Aorta (tissue), 4 donors: ENCODE measurements around the gene CD4. TPM values are rescaled to one million over a fixed set of nuclear protein-coding genes. Genes with fewer than 3 reads are reported as not detected.

Experiments used
- polyA plus RNA-seq, 2 donors: library from polyadenylated mRNA; stranded (reverse); fragments of 200-250 nt; gene quantifications; one replicate each; pipeline ENCODE4 v1.2.3, GENCODE V29; 2013
- total RNA-seq, 2 donors: library from RNA; stranded (reverse); fragmentation: NEBNext Ultra II Directional; extraction: Animal tissue kit (Norgen Biotek cat#: 25700); gene quantifications; one replicate each; pipeline ENCODE4 v1.2.1, GENCODE V29; 2021
- donor health status: healthy with polysubstance abuse.
- donor health status: Bipolar disorder and iron deficiency.
- donor health status: DM: no; HTN: no; CAD: no.
- donor health status: DM: yes; HTN: yes; CAD: no.

CD4 gene
- total and polyA plus RNA-seq, 4 donors, result 2.1 to 40.6 (median 17.2) TPM

Other genes with a start within 250 kb of the CD4 start
- gene IFFO1, start 233.5 kb upstream of the CD4 start, total RNA-seq, result 10 to 100 TPM; 28.5 to 60.8 TPM
- 100 to 1,000 TPM in 1 of 2 donors, 10 to 100 TPM in 1; 11.1 to 110 TPM for gene IFFO1, start 233.5 kb upstream of the CD4 start, polyA plus RNA-seq
- 10 to 100 TPM; 24.8 to 27.8 TPM for gene NOP2, start 221.2 kb upstream of the CD4 start, total RNA-seq
- 10 to 100 TPM in 1 of 2 donors, 1 to 10 TPM in 1; 5.4 to 18.8 TPM for gene NOP2, start 221.2 kb upstream of the CD4 start, polyA plus RNA-seq
- gene CHD4, start 182.1 kb upstream of the CD4 start, total RNA-seq, result 100 to 1,000 TPM; 174 to 195 TPM
- gene CHD4, start 182.1 kb upstream of the CD4 start, polyA plus RNA-seq, result 100 to 1,000 TPM in 1 of 2 donors, 10 to 100 TPM in 1; 73.1 to 110 TPM
- gene LPAR5, start 153.6 kb upstream of the CD4 start, total RNA-seq, result 1 to 10 TPM; 2.5 to 3.7 TPM
- under 1 TPM; 0.51 to 0.88 TPM for gene LPAR5, start 153.6 kb upstream of the CD4 start, polyA plus RNA-seq
- 1 to 10 TPM; 1.8 to 5.2 TPM for gene ACRBP, start 142.1 kb upstream of the CD4 start, total RNA-seq
- under 1 TPM in 1 of 2 donors, not detected in 1; 0.25 TPM for gene ACRBP, start 142.1 kb upstream of the CD4 start, polyA plus RNA-seq
- 10 to 100 TPM; 19.7 to 43.3 TPM for gene ING4, start 126.4 kb upstream of the CD4 start, total RNA-seq
- gene ING4, start 126.4 kb upstream of the CD4 start, polyA plus RNA-seq, result 10 to 100 TPM; 45.3 to 63.7 TPM
- gene ZNF384, start 100.2 kb upstream of the CD4 start, total RNA-seq, result 10 to 100 TPM; 54.4 to 66.7 TPM
- 10 to 100 TPM; 23.2 to 49.3 TPM for gene ZNF384, start 100.2 kb upstream of the CD4 start, polyA plus RNA-seq
- 10 to 100 TPM in 1 of 2 donors, 1 to 10 TPM in 1; 1.2 to 10.7 TPM for gene PIANP, start 88.7 kb upstream of the CD4 start, total RNA-seq
- 1 to 10 TPM; 4.3 to 7.5 TPM for gene PIANP, start 88.7 kb upstream of the CD4 start, polyA plus RNA-seq
- 10 to 100 TPM; 47.0 to 50.1 TPM for gene COPS7A, start 65.5 kb upstream of the CD4 start, total RNA-seq
- gene COPS7A, start 65.5 kb upstream of the CD4 start, polyA plus RNA-seq, result 10 to 100 TPM; 43.8 to 70.5 TPM
- gene MLF2, start 36.4 kb upstream of the CD4 start, total RNA-seq, result 100 to 1,000 TPM; 110 to 144 TPM
- 100 to 1,000 TPM; 134 to 141 TPM for gene MLF2, start 36.4 kb upstream of the CD4 start, polyA plus RNA-seq
- gene PTMS, start 23.2 kb upstream of the CD4 start, total RNA-seq, result 100 to 1,000 TPM; 358 to 396 TPM
- 100 to 1,000 TPM; 549 to 584 TPM for gene PTMS, start 23.2 kb upstream of the CD4 start, polyA plus RNA-seq
- 1 to 10 TPM; 1.2 to 1.8 TPM for gene LAG3, start 17.0 kb upstream of the CD4 start, total RNA-seq
- gene LAG3, start 17.0 kb upstream of the CD4 start, polyA plus RNA-seq, result 1 to 10 TPM in 1 of 2 donors, under 1 TPM in 1; 0.25 to 2.4 TPM
- 10 to 100 TPM in 1 of 2 donors, 1 to 10 TPM in 1; 4.4 to 16.6 TPM for gene GPR162, start 32.3 kb downstream of the CD4 start, total RNA-seq
- gene GPR162, start 32.3 kb downstream of the CD4 start, polyA plus RNA-seq, result 10 to 100 TPM in 1 of 2 donors, 1 to 10 TPM in 1; 6.0 to 17.2 TPM
- 10 to 100 TPM; 43.5 to 66.3 TPM for gene P3H3, start 38.9 kb downstream of the CD4 start, total RNA-seq
- 10 to 100 TPM; 23.4 to 93.3 TPM for gene P3H3, start 38.9 kb downstream of the CD4 start, polyA plus RNA-seq
- 10 to 100 TPM in 1 of 2 donors, 1 to 10 TPM in 1; 8.2 to 13.7 TPM for gene GNB3, start 51.4 kb downstream of the CD4 start, total RNA-seq
- gene GNB3, start 51.4 kb downstream of the CD4 start, polyA plus RNA-seq, result 10 to 100 TPM in 1 of 2 donors, 1 to 10 TPM in 1; 6.0 to 32.9 TPM
- gene CDCA3, start 61.8 kb downstream of the CD4 start, total RNA-seq, result 1 to 10 TPM in 1 of 2 donors, under 1 TPM in 1; 0.42 to 2.1 TPM
- 10 to 100 TPM in 1 of 2 donors, 1 to 10 TPM in 1; 3.6 to 12.6 TPM for gene CDCA3, start 61.8 kb downstream of the CD4 start, polyA plus RNA-seq
- gene USP5, start 62.6 kb downstream of the CD4 start, total RNA-seq, result 10 to 100 TPM; 59.5 to 64.6 TPM
- 10 to 100 TPM; 26.7 to 47.0 TPM for gene USP5, start 62.6 kb downstream of the CD4 start, polyA plus RNA-seq
- gene TPI1, start 78.0 kb downstream of the CD4 start, total RNA-seq, result 100 to 1,000 TPM; 317 TPM
- 100 to 1,000 TPM; 310 to 314 TPM for gene TPI1, start 78.0 kb downstream of the CD4 start, polyA plus RNA-seq
- 10 to 100 TPM in 1 of 2 donors, 1 to 10 TPM in 1; 4.2 to 10.2 TPM for gene SPSB2, start 83.8 kb downstream of the CD4 start, total RNA-seq
- gene SPSB2, start 83.8 kb downstream of the CD4 start, polyA plus RNA-seq, result 10 to 100 TPM; 11.1 to 14.3 TPM
- gene LRRC23, start 115.3 kb downstream of the CD4 start, total RNA-seq, result 10 to 100 TPM in 1 of 2 donors, 1 to 10 TPM in 1; 5.3 to 11.2 TPM
- 10 to 100 TPM; 16.8 to 20.8 TPM for gene LRRC23, start 115.3 kb downstream of the CD4 start, polyA plus RNA-seq
- 10 to 100 TPM; 59.0 to 79.5 TPM for gene ENO2, start 125.1 kb downstream of the CD4 start, total RNA-seq
- 100 to 1,000 TPM in 1 of 2 donors, 10 to 100 TPM in 1; 14.7 to 116 TPM for gene ENO2, start 125.1 kb downstream of the CD4 start, polyA plus RNA-seq
- gene ATN1, start 138.4 kb downstream of the CD4 start, total RNA-seq, result 100 to 1,000 TPM; 138 to 146 TPM
- gene ATN1, start 138.4 kb downstream of the CD4 start, polyA plus RNA-seq, result 100 to 1,000 TPM in 1 of 2 donors, 10 to 100 TPM in 1; 22.7 to 149 TPM
- not detected for gene RNU7-1, start 154.3 kb downstream of the CD4 start, total RNA-seq
- gene RNU7-1, start 154.3 kb downstream of the CD4 start, polyA plus RNA-seq, result not detected
- 100 to 1,000 TPM; 197 to 233 TPM for gene C12orf57, start 154.5 kb downstream of the CD4 start, total RNA-seq
- 1,000 to 10,000 TPM in 1 of 2 donors, 100 to 1,000 TPM in 1; 849 to 1,017 TPM for gene C12orf57, start 154.5 kb downstream of the CD4 start, polyA plus RNA-seq
- 10 to 100 TPM; 29.8 to 42.3 TPM for gene PTPN6, start 161.8 kb downstream of the CD4 start, total RNA-seq
- gene PTPN6, start 161.8 kb downstream of the CD4 start, polyA plus RNA-seq, result 10 to 100 TPM; 10.1 to 25.7 TPM
- gene PHB2, start 181.1 kb downstream of the CD4 start, total RNA-seq, result 100 to 1,000 TPM in 1 of 2 donors, 10 to 100 TPM in 1; 97.9 to 117 TPM
- 100 to 1,000 TPM; 105 to 139 TPM for gene PHB2, start 181.1 kb downstream of the CD4 start, polyA plus RNA-seq
- gene EMG1, start 181.4 kb downstream of the CD4 start, total RNA-seq, result 10 to 100 TPM; 30.2 to 31.6 TPM
- gene EMG1, start 181.4 kb downstream of the CD4 start, polyA plus RNA-seq, result 10 to 100 TPM; 15.4 to 24.4 TPM
- gene LPCAT3, start 228.9 kb downstream of the CD4 start, total RNA-seq, result 10 to 100 TPM; 28.8 to 33.2 TPM
- gene LPCAT3, start 228.9 kb downstream of the CD4 start, polyA plus RNA-seq, result 10 to 100 TPM; 10.1 to 27.3 TPM